GM12892 (cell line): ENCODE results near the gene SPNS1.

ENCODE experiments used
- POLR2A ChIP-seq: IDR thresholded peaks from 2 replicates; pipeline ENCODE4 v1.6.1; 2011; ENCODE audit warnings: low read depth, low read length, control low read depth
- POLR2AphosphoS5 ChIP-seq: IDR thresholded peaks from 2 replicates; pipeline ENCODE4 v1.6.1; 2011; ENCODE audit warnings: low read depth, low read length, control low read depth
- TAF1 ChIP-seq: IDR thresholded peaks from 2 replicates; pipeline ENCODE4 v1.6.1; 2011; ENCODE audit warnings: low read depth, mild to moderate bottlenecking, control low read depth, low read length, borderline replicate concordance

GRCh38 chr16:28950648-28951409, 23.7 kb upstream of the SPNS1 start, which contains the start of gene NFATC2IP:
- TF ChIP-seq TAF1 (peak; percentile 81), POLR2A (peak; percentile 88), POLR2AphosphoS5 (peak; percentile 78)
